Adrenal gland (tissue), 12 donors: ENCODE results near the gene DNASE1L2. TPM values are rescaled to one million over a fixed set of nuclear protein-coding genes. Genes with fewer than 3 reads are reported as not detected.

Experiments used
- DNase-seq, 7 donors: peaks; one replicate each; pipeline ENCODE4 v3.0.0-alpha.2; 2019 to 2020
- H3K27ac ChIP-seq, 5 donors: fragments of 200-600 bp; sonication (generic) in 4 of 5; 1 replicate in 3 of 5; 2 replicates in 2 of 5; pipeline versions ENCODE4 v1.5.1 to v1.8.0; 2016 to 2020; ENCODE audit warnings: mild to moderate bottlenecking in 1 of 5
- H3K27me3 ChIP-seq: fragments of 200-600 bp; 2 replicates; pipeline ENCODE4 v1.8.0; 2021
- H3K36me3 ChIP-seq, 2 donors: fragments of 200-600 bp; replicated peaks in 1 of 2; 1 replicate in 1 of 2; 2 replicates in 1 of 2; pipeline versions ENCODE4 v1.5.1 to v1.8.0; 2018 to 2022
- H3K4me1 ChIP-seq, 2 donors: fragments of 200-600 bp; replicated peaks in 1 of 2; 1 replicate in 1 of 2; 2 replicates in 1 of 2; pipeline versions ENCODE4 v1.5.1 to v1.8.0; 2018 to 2021
- H3K4me3 ChIP-seq, 4 donors: fragments of 200-600 bp; sonication (generic) in 3 of 4; one replicate each; pipeline ENCODE4 v1.5.1; 2016 to 2018
- H3K9me3 ChIP-seq, 3 donors: fragments of 200-600 bp; sonication (generic) in 1 of 3; replicated peaks in 1 of 3; 1 replicate in 2 of 3; 2 replicates in 1 of 3; pipeline versions ENCODE4 v1.5.1 to v1.8.0; 2016 to 2021
- CTCF ChIP-seq, 6 experiments: fragments of 450-650 bp in 4 of 6; fragments of 200-600 bp in 2 of 6; sonication (generic) in 1 of 6; IDR thresholded peaks; 1 replicate in 5 of 6; 2 replicates in 1 of 6; pipeline versions ENCODE4 v1.5.1 to v1.8.0; 2016 to 2021; ENCODE audit warnings: antibody characterized with exemption in 6 of 6, mild to moderate bottlenecking in 2 of 6, moderate library complexity in 1 of 6
- POLR2A ChIP-seq, 2 donors: fragments of 450-650 bp; IDR thresholded peaks; one replicate each; pipeline ENCODE4 v1.6.1; 2017; ENCODE audit warnings: antibody characterized with exemption in 2 of 2, mild to moderate bottlenecking in 2 of 2, moderate library complexity in 1 of 2
- WGBS, 4 donors: extraction: QIAGEN DNeasy Blood & Tissue Kit in 2 of 4; methylation state at CpG; one replicate each; pipeline versions ENCODE4 v1.1.5 to v1.1.7; 2013 to 2017; 5-methylcytosine and 5-hydroxymethylcytosine counted together
- intact Hi-C, 2 donors: fragments of 100-400 bp; cut with DNase I; formaldehyde crosslinking; loops; one replicate each; pipeline versions ENCODE4 v1.14.1 to v1.15.0; 2022 to 2023
- polyA plus RNA-seq, 3 donors: library from polyadenylated mRNA; stranded (reverse); fragments of 200-250 nt in 2 of 3; fragments of 350-450 nt in 1 of 3; fragmentation: Illumina TruSeq in 1 of 3; extraction: RNeasy Lipid Tissue Mini Kit (QIAGEN cat#74804) in 1 of 3; gene quantifications; one replicate each; pipeline ENCODE4 v1.2.3, GENCODE V29; 2013 to 2014
- total RNA-seq, 9 donors: library from RNA; depleted of rRNA in 4 of 9; stranded (reverse); fragments of >200 nt in 4 of 9; fragments of 120-200 nt in 1 of 9; fragmentation: NEBNext Ultra II Directional in 1 of 9; extraction: Animal tissue kit (Norgen Biotek cat#: 25700) in 1 of 9; gene quantifications; one replicate each; pipeline versions ENCODE4 v1.1.0 to v1.2.4, GENCODE V29; 2013 to 2023
- donor health status: healthy with polysubstance abuse.
- donor health status: Bipolar disorder and iron deficiency.
- donor health status: DM: yes; HTN: yes; CAD: no.
- donor health status: DM: no; HTN: no; CAD: no.
- donor health status: DM: no; HTN: no; CAD: no.
- donor health status: DM: yes; HTN: yes; CAD: no.

DNASE1L2 gene
- total and polyA plus RNA-seq, 12 donors, result 0.25 to 6.0 (median 0.89) TPM; not detected in 2

DNA sequence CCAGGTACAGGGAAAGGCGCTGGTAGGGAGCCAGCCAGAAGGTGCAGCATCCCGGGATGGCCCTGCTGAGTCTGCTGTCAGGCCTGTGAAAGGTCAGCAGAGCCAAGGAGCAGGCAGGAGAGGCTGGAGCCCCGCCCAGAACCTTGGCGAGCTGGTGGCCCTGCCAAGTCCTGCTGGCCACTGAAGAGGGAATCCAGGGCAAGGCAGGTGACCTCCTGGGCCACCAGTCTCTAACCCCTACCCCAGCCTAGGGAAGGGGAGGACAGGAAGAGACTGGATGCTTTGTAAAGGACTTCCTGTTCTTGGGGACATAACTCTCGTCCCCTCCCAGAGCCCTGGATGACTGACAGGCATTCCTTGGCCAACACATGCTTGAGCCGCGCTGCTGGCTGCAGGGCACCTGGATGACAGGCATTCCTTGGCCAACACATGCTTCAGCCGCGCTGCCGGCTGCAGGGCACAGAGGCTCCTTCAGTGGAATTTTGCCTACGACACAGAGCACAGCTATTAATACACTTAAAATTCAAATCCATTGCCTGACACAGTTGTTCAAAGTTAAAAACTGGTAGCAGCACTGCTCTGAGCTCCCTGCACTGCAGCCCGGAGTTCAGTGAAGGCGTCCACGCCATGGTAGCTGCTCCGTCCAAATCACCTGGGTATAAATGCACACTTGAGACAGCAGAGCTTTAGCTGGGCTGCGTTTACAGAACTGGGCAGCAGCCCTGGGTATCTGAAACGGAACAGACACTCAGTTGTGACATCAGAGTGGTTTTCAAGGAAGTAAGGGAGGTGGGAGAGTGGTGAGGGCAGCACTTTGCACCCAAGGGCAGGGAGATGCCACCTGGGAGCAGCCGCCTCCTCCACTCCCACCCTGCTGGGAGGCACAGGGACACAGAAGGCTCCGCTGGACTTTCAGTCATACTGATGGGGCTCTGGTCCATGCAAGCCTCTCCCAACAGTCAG is 23.6 kb upstream of the DNASE1L2 start:
- H3K27me3 ChIP-seq, result no peaks in the 10 kb centered on the region
- H3K4me1 ChIP-seq, result peaks cover 24 to 28% of the 10 kb centered on the region in 2 donors
- intact Hi-C loops, result no loop called here
- peaks cover 0 to 26% of the 10 kb centered on the region in 2 donors for H3K36me3 ChIP-seq
- TF ChIP-seq CTCF (IDR thresholded peaks at IDR 0.05) (no peak), POLR2A (IDR thresholded peaks at IDR 0.05) (peak in 1 of 2 donors; percentile 25)
- peak in 6 of 7 donors; percentile 45 to 78 (median 70) for DNase-seq
- H3K4me3 ChIP-seq, result no peak overlapping the region
- no peaks in the 10 kb centered on the region for H3K9me3 ChIP-seq
- 39 to 62% (median 49%) methylated on average over 12 to 19 of the region's 19 CpGs for WGBS, 4 donors
- peak overlapping the region; percentile 36 to 72 (median 42) for H3K27ac ChIP-seq

GRCh38 chr16:2213817-2214718 is 22.2 kb upstream of the DNASE1L2 start:
- Histone ChIP-seq H3K9me3 (no peaks in the 10 kb centered on the region), H3K36me3 (peaks cover 0 to 11% of the 10 kb centered on the region in 2 donors), H3K4me1 (peaks cover 24 to 28% of the 10 kb centered on the region in 2 donors), H3K27ac (peak overlapping the region in 4 of 5 donors; percentile 79 to 95 (median 86)), H3K4me3 (peak overlapping the region; percentile 25 to 86 (median 42)), H3K27me3 (no peaks in the 10 kb centered on the region)
- TF ChIP-seq CTCF (IDR thresholded peaks at IDR 0.05), result peak in 1 of 6 experiments; percentile 1
- TF ChIP-seq POLR2A (IDR thresholded peaks at IDR 0.05), result peak; percentile 52 to 59
- 1 to 4% (median 2%) methylated on average over 13 to 98 of the region's 98 CpGs for WGBS, 4 donors
- DNase-seq, result no peak
- intact Hi-C loops, result no loop called here

- intact Hi-C loops, result no loop called here
- Histone ChIP-seq H3K36me3 (peaks cover 0 to 5% of the 10 kb centered on the region in 2 donors), H3K27me3 (no peaks in the 10 kb centered on the region), H3K4me1 (peaks cover 24 to 28% of the 10 kb centered on the region in 2 donors), H3K27ac (peak within 1 kb of the TSS; percentile 90 to 97 (median 96)), H3K4me3 (peak within 1 kb of the TSS; percentile 40 to 86 (median 50)), H3K9me3 (no peaks in the 10 kb centered on the region)
- 0% methylated on average over 46 to 47 of the region's 48 CpGs; no CpG with 5 or more reads in 2 of the 4 donors for WGBS, 4 donors
- DNase-seq, result no peak
- TF ChIP-seq CTCF (IDR thresholded peaks at IDR 0.05) (peak in 1 of 6 experiments; percentile 1), POLR2A (IDR thresholded peaks at IDR 0.05) (no peak)
Measured at GRCh38 chr16:2214719-2214968, 21.6 kb upstream of the DNASE1L2 start, which contains the start of gene PGP. PGP (minus strand) TSS chr16:2214840; CDS start chr16:2214777, 63 bp downstream.

- Histone ChIP-seq H3K36me3 (no peaks in the 10 kb centered on the region), H3K4me3 (no peak overlapping the region), H3K4me1 (peaks cover 24 to 28% of the 10 kb centered on the region in 2 donors), H3K27ac (no peak overlapping the region), H3K9me3 (no peaks in the 10 kb centered on the region), H3K27me3 (no peaks in the 10 kb centered on the region)
- WGBS, 4 donors, result 93 to 100% (median 96%) methylated on average over 4 of the region's 4 CpGs
- intact Hi-C loops, result no loop called here
- TF ChIP-seq POLR2A (IDR thresholded peaks at IDR 0.05) (no peak), CTCF (IDR thresholded peaks at IDR 0.05) (no peak)
- no peak for DNase-seq
Measured at GRCh38 chr16:2216330-2216729, 19.9 kb upstream of the DNASE1L2 start.
